Pons (tissue), 1 donor: ENCODE data around the gene ARL16.
"Not testable (repeated sequence)": the region's sequence is repeated elsewhere in the genome, so short reads cannot be mapped to it uniquely, and the experiment has no call there.

Experiments used
- DNase-seq: peaks from one replicate; pipeline ENCODE4 v3.0.0-alpha.2; 2016; ENCODE audit warnings: low spot score

Gene ARL16

DNA sequence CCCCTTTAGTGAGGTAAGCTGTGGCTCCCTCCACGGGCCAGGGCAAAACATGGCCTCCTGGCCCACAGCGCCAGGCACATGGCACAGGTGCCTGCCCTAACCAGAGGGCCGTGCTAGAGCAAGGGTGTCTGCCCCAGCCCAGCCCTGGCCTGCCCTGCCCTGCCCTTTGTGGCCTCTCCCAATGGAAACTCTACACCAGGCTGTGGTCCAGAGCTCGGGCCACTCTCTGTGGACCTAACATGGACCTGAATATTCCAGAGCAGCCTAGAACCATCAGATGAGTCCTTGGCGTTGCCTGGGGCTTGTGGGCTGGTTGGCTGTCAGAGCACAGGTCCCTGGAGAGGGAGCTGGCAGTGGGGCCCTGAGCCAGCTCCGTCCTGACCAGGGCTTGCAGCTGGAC is 11.6 kb upstream of the ARL16 start:
- DNase-seq = no peak

DNA sequence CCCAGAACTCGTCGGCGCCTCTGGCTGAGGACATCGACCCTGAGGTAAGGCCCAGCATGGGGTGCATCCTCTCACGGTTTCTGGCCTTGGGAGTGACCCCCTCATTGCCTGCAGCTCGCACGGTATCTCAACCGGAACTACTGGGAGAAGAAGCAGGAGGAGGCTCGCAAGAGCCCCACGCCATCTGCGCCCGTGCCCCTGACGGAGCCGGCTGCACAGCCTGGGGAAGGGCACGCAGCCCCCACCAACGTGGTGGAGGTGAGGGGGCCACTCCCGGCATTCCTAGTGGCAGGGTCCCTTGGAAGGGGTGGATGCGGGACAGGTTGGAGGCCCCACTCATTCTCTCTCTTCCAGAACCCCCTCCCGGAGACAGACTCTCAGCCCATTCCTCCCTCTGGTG is 11.2 kb upstream of the ARL16 start:
- no peak for DNase-seq

DNA sequence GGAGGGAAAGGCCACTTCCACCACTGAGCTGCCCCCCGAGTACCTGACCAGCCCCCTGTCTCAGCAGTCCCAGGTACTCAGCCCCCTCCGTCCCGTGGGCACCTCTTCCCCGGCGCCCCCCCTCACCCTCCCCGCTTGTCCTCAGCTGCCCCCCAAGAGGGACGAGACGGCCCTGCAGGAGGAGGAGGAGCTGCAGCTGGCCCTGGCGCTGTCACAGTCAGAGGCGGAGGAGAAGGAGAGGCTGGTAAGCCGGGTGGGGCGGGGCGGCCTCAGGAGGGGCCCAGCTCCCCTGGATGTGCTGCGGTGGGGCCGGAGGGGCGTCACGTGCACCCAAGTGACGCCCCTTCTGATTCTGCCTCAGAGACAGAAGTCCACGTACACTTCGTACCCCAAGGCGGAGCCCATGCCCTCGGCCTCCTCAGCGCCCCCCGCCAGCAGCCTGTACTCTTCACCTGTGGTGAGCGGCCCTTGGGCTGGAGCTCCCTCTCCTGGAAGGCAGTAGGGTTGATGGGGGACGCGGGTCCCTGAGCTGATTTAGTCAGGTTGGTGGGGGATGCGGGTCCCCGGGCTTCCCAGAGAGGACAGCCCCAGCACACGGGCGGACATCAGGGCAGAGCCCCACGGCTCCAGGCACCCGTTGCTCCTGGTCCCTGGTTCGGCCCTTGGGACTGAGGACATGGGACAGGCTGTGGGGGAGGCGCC is 10.1 kb upstream of the ARL16 start:
- DNase-seq = no peak

DNA sequence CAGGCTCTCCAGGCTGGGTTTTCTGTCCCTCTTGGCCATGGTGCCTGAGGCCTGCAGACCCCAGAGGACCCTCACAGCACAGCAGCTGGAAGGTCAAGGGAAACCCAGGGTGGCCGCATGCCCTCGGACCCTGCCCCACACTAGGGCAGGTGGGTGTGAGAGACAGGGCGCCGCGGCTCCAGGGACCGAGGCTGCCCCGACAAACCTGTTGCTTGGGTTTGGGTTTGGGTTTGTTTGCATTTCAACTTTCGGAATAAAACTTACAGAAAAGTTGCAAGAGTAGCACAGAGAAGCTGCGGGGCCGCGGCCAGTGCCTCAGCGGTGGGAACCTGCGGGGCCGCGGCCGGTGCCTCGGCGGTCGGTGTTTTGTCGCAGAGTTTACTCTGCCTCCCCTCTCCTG is 8.0 kb upstream of the ARL16 start:
- DNase-seq = no peak

DNA sequence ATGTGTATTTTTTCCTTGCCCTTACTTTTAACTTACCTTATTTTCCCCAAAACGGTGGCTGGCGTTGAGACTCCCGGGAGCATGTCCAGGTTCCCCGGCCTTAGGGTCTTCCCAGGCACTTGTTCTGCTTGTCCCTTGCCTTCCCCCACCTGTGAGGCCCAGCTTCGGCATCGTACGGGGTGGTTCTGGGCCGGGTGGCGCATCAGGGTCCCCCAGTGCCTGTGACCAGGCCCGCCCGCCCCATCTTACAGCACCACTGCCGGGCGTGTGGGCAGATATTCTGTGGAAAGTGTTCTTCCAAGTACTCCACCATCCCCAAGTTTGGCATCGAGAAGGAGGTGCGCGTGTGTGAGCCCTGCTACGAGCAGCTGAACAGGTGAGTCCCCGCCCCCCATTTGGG is 7.6 kb upstream of the ARL16 start:
- no peak for DNase-seq

DNA sequence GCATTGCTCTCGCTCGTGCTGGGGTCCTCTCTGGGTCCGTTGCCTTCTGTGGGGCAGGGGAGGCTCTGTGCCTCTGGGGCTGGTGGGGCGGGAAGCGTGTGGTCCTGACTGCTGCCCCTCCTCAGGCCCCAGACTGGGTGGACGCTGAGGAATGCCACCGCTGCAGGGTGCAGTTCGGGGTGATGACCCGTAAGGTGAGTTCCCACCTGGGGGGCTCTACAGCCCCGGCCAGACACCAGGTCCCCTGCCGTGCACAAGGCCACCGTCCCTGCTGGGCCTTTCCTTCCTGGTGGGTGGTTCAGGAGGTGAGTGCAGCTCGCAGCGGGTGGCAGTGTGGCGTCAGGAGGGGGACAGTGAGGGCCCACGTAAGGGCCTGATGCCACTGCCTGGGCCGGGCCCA is 7.0 kb upstream of the ARL16 start:
- no peak for DNase-seq

DNA sequence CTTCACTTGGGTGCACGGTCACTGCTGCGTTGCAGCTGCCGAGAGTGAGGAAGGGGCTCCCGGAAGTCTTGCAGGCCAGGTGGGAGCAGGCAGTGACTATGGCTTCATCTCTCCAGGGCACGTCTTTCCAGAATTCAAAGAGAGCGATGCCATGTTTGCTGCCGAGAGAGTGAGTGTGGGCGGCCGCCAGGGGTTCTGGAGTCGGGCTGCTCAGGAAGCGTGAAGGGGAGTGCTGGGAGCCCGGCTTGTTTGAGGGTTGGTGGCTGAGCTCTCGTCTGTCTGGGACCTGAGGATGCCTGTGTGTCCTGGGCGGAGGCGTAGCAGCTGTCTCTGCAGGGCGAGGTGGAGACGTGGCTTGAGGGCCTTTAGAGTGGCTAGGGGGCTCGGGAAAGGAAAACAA is 6.5 kb upstream of the ARL16 start:
- DNase-seq = no peak

DNA sequence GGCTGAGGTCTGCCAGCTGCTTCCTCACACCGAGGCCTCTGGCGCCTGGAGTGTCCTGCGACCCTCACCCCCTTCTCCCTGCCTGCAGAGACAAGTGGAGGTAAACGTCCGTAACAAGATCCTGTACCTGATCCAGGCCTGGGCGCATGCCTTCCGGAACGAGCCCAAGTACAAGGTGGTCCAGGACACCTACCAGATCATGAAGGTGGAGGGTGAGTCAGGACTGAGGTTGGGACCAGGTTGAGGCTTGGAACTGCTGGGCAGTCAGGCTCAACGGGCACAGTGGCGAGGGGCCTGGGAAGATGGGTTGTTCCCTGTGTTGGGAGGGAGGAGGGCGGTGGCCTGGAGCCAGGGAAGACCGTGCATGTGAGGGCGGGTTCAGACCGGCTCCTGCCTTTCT is 5.0 kb upstream of the ARL16 start:
- DNase-seq = no peak

DNA sequence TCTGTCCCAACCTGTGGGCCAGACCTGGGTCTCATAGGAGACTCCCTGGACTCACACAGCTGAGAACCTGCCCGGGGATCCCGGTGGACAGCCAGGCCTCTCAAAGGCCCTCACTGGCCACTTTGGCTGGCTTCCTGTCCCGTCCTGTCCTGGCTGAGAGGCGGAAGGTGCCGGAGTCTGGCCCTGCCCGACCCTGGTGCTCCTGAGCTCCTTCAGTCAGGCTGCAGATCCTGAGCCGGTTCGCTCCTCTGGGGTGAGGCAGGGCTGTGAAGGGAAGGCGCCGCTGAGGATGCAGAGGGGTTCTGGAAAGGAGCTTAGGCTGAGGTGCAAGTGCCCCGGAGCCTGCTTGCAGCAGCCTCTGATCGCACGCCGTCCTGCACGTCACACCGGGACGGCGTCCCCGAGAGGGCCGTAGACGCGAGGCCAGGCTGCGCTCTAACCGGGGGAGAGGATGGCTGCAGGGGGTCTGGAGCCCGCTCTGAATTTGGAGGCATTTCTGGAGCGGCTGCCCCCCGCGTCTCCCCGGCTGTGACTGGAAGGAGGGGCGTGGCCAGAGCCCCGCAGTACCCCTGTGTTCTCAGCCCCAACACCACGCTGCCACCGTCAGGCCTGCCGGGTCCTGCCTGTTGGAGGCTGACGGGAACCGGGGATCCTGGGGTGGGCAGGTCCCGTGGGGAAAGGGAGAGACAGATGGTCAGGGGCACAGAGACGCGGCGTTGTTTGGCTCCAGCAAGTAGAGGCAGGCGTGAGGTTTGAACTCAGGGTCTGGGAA is 4.4 kb upstream of the ARL16 start:
- no peak for DNase-seq

DNA sequence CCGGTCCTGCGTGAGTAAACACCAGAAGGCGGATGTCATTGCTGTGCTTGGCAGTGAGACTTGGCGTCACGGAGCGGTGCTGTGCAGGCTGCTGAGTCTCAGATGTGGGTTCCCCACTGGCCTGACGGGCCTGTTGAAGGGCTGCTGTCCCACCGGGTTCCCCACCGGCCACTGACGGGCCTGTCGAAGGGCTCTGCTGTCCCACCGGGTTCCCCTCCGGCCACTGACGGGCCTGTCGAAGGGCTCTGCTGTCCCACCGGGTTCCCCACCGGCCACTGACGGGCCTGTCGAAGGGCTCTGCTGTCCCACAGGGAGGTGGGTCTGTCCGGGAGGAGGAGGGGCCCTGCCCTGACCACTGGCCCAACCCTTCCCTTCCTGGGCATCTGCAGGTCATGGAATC is 3.0 kb upstream of the ARL16 start:
- DNase-seq = no peak

DNA sequence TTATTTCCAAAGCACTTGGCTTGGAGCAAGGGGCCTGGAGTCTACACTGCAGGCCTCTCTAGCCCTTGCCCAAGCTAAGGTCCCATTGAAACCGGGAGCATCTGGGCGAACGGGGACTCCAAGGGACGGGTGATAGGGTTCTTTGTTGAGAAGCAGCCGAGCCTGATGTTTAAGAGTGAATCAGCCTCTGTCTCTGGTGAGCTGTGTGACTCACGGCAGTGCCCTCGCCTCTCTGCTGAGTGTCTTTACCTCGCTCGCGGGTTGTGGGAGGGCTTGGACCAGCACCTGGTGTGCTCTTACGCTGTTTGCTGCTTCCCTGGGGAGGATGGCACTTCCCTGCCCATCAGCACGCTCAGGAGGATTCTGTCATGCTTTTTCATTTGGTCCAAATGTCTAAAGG is 1.5 kb upstream of the ARL16 start:
- DNase-seq = no peak

DNA sequence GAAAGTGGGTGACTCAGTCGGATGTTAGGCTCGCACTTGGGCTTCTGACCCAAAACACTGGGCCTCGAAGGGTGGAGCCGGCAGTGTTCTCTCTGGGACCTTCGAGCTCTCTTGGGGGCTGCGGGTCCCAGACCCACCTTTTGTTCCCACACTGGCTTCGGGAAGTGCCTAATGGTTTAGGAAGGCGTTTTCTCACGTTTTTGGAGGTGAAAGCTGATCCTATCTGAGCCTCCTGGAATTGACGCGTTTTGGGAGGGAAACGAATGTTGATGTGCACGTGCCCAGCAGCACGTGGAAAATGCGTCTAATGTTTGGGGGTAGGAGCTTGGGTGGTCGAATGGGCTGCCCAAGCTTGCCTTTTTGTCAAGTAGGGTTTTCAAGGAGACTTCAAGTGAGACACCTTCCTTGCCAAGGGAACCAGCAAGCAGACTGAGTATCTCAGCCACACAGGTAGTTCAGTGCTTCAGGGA is 880 bp upstream of the ARL16 start:
- DNase-seq = no peak

DNA sequence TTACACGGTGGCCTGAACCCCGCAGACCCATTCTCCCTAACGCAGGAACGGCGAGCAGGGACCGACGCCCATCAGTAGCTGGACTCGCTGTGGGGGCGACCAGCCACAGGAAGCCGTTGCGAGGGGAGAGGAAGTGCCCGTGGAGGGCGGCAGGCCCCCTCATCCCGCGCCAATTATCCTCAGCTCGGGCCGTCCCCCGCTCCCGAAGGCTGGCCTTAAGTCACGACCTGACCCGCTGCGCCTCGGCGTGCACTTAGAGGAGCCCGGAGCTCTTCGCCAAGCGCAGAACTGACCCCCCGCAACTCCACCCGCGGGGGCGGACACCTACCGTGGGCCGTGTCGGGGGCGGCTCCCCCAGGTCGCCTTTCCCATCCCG is 401 bp downstream of the ARL16 start:
- DNase-seq = no peak

DNA sequence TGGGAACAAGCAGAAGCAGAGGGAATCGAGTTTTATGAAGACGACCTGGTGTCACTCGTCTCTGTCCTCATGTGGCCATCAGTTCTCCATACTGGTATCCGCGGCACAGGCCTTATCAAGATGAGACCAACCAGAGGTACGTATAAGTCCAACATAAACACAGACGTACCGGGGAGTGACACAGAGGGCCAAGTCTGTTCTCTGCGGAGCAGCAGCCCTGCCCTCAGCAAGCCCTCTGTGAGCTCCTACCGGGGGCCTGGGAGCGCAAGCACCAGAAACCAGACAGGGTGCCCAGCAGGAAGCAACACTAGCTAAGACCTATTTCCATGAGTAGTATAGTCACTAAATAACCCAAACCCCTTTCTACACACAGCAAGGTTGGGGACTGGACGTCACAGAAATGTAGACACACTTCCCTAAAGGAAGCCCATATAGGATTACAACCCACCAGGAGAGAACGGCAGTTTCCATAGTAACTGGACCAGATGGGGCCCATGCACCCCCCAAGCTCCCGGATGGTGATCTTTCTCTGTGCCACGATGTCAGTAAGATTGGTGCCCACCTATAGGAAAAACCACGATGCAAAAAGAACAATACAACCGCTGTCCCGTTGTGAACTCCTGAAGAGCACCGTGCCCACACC is 911 bp downstream of the ARL16 start:
- no peak for DNase-seq

DNA sequence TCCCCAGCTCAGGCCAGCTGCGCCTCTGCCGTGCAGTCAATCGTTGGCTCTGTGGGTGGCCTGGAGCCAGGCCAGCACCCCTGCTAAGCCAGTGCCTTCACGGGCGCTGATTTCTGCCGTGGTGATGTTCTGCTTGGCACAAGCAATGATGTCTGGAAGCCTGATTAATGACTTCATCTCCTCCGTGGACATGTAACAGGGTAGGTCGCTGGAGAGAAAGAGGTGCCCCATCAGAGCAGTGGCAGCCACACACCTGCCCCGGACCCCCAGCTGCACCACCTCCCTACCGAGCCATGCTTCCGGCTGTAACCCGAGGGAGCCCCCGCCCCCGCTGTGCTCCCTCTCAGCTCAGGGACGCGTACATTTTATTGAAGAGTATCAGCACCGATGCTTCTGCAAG is 1.9 kb downstream of the ARL16 start:
- DNase-seq = no peak

DNA sequence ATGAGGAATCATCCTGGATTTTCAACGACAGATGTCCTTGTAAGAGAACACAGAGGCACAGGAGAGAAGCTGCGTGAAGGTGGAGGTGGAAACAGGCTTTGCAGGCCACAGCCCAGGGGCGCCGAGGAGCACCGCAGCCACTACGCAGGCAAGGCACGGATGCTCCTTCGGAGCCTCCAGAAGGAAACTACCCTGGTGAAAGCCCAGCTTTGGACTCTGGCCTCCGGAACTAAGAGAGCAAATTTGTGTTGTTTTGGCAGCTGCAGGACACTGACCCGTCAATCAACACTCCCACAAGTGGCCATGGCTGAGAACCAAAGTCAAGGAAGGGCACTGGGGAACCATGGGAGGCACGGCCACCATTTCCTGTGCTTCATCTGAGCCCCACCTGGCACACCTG is 3.4 kb downstream of the ARL16 start:
- DNase-seq = no peak

DNA sequence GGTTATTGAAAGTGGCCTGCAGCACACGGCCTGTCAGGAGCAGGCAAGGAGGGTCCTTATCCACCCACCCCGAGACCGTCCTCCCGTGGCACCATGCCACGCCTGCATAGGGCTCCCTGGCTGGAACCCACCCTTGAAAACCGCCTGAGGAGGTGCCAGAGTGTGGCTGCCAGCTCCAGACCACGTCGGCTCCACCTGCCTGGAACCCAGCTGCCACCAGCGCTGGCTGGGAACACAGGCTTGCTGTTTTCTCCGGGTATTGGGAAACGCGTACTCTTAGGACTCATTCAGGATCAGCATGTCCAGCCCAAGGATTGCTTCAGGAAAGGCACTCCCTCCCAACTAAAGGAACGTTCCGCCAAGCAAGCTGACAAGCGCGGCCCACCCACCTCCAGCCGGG is 6.7 kb downstream of the ARL16 start:
- no peak for DNase-seq

DNA sequence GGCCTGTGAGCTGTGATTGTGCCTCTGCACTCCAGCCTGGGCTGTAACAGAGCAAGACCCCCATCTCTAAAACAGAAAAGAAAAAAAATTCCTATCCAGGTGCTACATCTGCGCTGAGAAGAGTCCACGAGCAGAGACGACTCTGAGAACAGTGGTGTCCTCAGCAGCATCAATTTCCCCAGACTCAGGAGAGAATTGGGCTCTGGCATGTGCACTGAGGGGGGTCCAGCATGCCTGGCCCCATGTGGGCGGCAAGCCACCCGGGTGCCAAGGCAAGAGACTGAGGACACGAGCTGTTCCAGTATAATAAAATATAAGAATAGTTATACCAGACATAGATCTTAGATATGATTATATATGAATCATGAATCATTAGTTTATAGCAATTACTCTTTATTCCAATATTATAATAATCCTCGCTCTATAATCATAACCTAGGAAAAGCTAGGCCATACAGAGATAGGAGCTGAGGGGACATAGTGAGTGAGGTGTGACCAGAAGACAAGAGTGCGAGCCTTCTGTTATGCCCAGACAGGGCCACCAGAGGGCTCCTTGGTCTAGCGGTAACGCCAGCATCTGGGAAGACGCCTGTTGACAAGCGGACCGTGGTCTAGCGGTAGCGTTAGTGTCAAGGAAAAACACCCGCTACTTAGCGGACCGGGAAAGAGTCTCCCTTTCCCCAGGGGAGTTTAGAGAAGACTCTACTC is 7.9 kb downstream of the ARL16 start:
- not testable (repeated sequence) for DNase-seq

DNA sequence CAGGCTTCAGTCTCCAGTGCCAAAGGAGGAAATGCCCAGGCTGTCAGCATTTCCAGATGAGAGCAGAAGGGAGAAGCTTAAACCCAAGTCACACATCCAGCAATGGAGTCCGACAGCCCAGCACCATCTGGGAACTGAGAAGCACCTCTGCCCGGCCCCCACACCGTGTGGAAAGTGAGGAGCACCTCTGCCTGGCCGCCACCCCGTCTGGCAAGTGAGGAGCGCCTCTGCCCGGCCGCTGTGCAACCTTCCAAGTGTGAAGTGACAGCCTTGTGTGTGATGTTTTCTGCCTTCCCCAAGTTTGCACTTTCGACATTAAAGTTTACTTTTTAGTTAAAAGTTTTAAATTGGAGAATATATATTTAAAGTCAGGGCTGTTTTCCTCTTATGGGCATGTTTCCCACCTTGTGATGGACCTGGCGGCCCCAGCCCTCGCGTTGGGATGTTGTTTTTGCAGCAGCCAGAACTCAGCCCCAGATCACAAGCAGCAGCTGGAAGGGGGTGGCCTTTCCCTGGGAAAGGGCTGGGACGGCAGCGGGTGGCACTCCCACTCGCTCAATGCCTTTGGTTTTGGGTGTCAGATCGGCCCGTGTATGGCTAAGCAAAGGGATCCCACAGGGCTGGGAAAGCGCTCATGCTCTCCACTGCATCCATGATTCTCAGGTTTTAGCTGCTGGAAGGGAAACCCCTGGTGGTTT is 9.9 kb downstream of the ARL16 start:
- no peak for DNase-seq

DNA sequence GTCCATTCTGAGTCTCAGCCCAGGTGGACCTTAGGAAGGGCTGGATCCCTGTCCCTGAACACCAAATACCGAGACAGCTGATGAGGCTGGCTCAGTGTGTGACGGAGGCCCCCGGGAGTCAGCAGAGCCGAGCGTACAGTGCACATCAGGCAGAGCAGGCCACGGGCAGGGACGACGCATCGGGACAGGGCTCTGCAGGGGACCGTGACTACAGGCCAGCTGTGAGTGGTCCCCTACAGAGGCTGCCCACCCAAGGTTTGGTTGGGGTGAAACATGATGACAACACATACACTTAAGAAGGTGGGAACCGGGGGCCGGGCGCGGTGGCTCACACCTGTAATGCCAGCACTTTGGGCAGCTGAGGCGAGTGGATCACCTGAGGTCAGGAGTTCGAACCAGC is 10.6 kb downstream of the ARL16 start:
- DNase-seq = no peak

DNA sequence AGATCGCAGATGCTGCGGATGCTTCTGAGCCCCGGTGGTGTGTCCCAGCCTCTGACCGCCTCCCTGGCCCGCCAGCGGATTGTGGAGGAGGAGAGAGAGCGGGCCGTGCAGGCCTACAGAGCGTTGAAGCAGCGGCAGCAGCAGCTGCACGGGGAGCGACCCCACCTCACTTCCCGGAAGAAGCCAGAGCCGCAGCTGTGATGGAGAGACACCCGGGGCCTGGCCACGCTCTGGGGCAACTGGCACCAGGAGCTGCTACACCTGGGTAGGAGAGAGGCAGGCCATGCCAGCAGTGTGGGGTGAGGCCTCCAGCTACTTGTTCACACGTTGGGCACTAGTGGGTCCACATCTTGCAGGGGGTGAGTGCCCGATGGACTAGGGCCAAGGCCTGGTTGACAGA is 11.1 kb downstream of the ARL16 start:
- no peak for DNase-seq

DNA sequence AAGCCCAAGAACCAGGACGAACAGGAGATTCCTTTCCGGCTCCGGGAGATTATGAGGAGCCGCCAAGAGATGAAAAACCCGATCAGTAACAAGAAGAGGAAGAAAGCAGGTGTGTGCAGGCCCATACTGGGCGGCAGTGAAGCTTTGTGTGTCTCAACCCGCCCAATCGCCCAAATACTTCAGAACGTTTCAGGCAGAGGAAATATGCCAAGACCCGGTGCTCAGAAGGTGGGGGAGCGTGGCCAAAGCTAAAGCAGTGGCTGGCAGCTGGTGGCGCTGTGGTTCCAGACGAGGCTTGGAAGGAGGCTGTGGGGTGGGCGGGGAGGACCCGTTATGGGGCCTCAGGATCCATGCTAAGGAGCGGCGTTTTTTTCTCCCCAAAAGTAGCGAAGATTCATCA is 15.8 kb downstream of the ARL16 start:
- no peak for DNase-seq
